Subcutaneous adipose tissue (tissue), 4 donors: Measurements from ENCODE around the gene C2orf68. TPM values are rescaled to one million over a fixed set of nuclear protein-coding genes. Genes with fewer than 3 reads are reported as not detected.

Experiments
- total RNA-seq, 4 donors: library from RNA; depleted of rRNA; stranded (reverse); fragments of >200 nt; gene quantifications; one replicate each; pipeline ENCODE4 v1.1.0, GENCODE V29; 2016
- TF ChIP-seq, protein P1 (sequence below): fragments of 450-650 bp; IDR thresholded peaks from one replicate; pipeline ENCODE4 v1.5.1; 2016; ENCODE audit warnings: low read depth, mild to moderate bottlenecking, control low read depth, antibody characterized with exemption, moderate library complexity

Gene C2orf68
- total RNA-seq, 4 donors from 2014 or later, result 10.1 to 16.7 (median 15.7) TPM

DNA sequence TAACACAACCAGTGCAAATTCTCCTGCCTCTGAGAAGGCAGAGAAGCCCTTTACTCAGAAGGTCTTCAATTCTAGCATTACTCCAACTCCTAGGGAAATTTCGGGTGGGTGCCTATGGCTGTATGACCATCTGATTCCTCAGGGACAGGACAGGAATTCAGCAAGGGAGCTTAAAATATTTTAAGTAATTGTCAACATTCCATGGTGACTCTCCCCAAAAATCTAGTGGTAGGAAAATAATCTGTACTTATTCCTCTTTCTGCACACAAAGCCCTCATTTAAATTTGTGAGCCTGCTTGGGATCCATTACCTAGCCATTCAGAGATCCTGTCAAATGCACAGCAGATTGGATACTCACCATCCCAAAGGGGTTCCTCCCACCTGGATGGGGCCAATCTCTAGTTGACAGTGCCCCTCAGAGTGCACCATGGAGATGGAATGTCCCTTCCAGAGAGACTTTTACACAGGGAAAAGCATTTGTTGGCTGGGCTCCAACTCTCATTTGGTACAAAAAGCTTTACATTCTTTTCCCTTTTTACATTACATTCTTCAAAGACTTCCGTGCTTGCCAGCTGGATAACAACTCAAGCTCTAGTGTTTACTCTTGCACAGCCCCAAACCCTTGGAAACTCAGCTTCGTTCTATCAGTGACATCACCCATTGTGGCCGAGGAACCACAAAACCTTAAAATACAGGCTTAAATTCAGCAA is 6.3 kb downstream of the C2orf68 start:
- TF ChIP-seq, protein P1, sequence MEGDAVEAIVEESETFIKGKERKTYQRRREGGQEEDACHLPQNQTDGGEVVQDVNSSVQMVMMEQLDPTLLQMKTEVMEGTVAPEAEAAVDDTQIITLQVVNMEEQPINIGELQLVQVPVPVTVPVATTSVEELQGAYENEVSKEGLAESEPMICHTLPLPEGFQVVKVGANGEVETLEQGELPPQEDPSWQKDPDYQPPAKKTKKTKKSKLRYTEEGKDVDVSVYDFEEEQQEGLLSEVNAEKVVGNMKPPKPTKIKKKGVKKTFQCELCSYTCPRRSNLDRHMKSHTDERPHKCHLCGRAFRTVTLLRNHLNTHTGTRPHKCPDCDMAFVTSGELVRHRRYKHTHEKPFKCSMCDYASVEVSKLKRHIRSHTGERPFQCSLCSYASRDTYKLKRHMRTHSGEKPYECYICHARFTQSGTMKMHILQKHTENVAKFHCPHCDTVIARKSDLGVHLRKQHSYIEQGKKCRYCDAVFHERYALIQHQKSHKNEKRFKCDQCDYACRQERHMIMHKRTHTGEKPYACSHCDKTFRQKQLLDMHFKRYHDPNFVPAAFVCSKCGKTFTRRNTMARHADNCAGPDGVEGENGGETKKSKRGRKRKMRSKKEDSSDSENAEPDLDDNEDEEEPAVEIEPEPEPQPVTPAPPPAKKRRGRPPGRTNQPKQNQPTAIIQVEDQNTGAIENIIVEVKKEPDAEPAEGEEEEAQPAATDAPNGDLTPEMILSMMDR, result no peak

DNA sequence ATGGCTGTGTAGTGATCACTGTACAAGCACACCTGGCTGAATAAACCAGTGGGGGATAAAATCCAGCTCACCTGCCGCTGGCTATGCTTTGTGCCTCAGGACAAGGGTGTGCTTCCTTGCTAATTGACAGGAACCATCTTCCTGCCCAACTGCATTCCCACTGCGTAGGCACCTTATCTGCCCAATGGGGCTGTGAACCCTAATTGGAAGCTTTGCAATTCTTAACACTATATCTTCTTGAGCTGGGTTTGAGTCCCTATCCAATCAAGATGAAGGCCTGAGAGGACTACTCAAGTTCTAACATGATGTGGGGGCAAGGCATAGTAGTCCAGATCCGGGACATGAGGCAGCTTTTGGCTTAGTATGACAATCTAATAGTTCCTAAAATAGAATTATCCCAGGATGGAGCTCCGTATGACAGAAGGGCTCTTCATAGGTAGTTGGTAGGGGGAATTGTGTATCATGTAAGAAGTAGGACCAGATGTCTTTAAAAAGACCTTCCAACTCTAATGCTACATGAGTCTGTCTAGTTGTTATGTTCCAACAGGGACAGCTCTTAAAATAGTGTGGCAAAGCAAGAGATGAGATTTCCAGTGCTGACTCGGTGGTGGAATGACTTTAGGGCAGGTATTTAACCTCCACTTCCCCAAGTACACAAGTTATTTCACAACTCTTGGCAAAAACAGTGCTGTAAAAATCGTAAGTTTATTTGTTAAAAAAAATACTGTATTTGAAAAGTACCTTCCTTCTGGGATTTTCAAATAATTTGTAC is 7.1 kb downstream of the C2orf68 start:
- TF ChIP-seq, protein P1, result no peak

DNA sequence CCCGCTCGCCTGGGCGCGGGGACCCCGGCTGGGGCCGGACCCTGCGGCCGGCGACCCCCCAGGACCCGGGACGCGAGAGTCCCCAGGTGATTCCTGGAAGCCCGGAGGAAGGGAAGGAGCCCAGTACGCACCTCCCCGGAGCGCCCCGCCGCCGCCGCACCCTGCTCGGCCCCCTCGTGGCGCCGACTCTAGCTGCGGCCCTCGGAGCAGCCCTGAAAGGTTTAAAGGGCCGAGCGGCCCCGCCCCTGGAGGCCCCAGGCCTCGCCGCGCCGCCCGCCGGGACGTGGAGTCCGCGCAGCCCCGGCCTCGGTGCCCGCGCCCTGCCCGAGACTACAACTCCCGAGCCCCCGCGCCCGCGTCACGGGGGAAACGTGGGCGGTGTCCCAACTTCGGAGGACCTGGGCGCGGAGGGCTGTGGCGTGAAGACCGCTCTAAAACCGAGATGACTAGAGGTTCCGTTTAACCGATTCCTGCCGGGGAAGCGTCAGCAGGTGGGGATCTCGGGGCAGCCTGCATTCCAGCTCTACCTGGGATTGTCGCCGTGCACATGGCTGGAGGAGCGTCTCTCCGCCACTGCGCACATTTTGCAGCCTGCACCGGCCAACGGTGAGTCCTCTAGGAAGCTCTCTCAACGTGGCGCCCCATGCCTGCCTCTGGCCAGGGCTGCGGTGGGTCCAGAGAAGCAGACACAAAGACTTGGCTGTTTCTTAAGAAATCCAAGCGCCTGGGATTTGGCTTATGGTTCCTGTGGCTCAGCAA is 9.2 kb downstream of the C2orf68 start, which contains the start of gene TMEM150A:
Gene TMEM150A, minus strand, starts transcription at position 223 of the 759 bp plus-strand sequence. CDS start 750 bp downstream, outside the sequence.
- TF ChIP-seq, protein P1, result no peak

DNA sequence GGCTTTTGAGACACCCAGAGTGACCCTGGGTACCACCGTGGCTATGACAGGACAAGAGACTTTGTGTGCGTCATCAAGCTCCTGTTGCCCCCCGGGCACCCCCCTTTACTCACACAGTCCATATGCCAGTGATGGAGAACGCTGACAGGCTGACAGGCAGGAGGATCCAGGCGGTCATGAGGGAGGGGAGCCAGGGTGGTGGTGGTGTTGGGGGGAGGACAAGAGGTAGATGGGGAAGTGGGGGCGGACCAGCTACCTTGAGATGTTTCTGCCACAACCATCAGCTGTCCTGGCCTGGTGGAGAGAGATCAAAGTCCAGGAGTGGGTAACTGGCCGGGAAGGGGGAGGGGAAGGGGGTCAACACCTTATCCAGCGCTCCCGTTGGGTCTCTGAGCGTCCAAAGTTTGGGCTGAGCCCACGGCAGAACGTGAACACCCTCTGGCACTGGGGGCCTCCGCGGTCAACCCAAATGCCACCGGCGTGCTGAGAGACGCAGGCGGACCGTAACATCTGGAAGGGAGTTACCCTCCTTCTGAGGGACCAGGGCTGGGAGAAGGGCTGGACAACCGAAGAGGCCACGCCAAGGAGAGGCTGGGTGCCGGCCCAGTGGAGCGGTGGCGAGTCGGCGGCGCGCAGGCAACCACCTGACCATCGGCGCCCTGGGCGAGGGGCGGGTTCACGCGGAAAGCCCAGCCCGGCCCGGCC is 9.9 kb downstream of the C2orf68 start:
- TF ChIP-seq, protein P1, result no peak

DNA sequence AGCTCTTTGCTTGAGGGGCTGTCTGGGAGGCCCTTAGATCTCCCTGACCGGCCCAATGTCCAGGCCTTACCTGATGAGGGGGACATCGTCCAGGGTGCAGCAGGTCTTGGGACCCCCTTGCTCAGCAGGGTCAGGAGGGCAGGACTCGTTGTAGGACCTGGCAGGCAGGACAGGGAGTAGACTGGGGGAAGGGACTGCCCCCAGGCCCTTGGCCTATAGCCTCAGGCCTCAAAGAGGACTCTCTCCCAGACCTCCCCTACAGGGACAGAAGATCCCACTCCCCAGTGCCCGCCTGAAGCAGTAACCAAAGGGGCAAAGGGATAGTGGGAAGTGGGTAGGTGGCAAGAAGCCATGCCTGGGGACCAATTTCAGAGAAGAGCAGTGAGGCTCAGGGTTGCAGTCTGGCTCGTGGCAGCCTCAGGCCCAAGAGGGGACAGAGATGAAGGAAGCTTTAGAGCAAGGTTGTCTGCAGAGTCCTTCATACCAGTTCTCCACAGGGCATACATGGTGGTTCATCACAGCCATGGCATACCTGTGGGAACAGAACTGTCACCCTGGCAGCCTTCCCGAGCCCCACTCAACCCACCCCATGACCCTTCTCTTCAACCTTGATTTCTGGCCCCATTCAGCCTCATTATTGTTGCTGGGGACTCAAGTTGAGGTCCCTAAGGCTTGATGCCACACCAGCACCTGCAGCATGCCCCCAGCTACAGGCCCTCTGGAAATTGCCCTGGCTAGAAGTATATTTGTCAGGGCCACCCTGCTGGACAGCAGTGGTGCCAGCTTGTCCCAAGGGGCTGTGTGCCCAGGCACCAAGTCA is 10.7 kb downstream of the C2orf68 start:
- TF ChIP-seq, protein P1, result no peak

DNA sequence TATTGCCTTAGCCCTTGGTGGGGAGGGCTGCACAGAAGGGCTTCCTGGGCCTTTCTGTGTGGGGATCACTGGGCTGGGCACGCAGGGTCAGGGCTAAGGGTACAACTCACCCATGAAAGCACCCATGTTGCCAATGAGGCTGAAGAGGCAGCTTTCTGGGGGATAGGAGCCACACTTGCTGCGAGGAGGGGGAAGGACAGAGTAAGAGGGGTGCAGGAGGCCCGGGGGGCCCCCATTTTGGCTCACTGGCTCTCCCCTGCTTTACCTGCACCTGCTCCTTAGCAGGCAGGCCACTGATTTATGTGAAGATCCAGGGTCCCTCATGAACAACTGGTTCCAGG is 11.7 kb downstream of the C2orf68 start:
- TF ChIP-seq, protein P1, result no peak
